Measurements from ENCODE around the gene SYT7. TPM values are rescaled to one million over a fixed set of nuclear protein-coding genes. Genes with fewer than 3 reads are reported as not detected.

SYT7 gene
- total and polyA plus RNA-seq, 3 donors from 2014 or later: 5.9 to 9.0 (median 8.7) TPM

DNA sequence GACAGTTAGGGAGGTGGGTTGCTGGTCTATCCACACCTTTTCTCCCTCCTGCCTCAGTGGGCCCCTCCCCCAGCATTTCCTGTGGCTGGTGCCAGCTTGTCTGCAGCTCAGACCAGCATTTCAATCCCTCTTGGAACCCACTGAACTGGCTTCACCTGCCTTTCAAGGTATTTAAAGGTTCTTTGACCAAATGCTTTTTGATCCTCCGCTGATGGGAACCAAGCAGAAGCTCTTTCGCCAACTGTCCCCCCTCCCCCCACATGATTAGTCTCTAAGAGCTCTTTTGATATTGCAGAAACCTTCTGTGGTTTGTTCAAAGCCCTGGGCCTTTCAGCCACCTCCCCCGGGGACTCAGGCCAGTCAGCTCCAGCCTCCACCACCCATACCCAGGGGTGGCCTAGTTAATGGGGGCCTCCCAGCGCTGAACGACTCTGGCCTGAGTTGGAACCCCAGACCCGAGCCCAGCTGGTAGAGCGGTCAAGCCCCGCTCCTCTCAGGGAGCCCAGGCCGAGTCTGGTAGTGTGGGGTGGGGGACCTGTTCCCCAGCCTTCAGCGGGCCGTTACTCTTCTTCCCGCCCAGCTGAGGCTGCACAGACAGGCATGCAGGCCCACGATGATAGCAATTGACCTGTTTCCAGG lies 6.0 kb upstream of the SYT7 start:
- intact Hi-C loops (cut with DNase I; ENCODE audit: low total_unique reads): no loop called here
- Histone ChIP-seq H3K27me3 (no peaks in the 10 kb centered on the region), H3K9me3 (no peaks in the 10 kb centered on the region), H3K4me1 (peaks cover 17% of the 10 kb centered on the region), H3K27ac (no peak overlapping the region), H3K4me3 (peak overlapping the region; percentile 35 to 63), H3K36me3 (ENCODE audit: low read depth, missing control alignments) (no peaks in the 10 kb centered on the region)
- no peak for DNase-seq
- 48 to 56% methylated on average over 5 to 13 of the region's 13 CpGs for WGBS, 2 donors
- TF ChIP-seq CTCF (IDR thresholded peaks at IDR 0.05) (no peak), POLR2A (IDR thresholded peaks at IDR 0.05) (no peak)

- DNase-seq: no peak
- 65 to 74% methylated on average over 3 of the region's 3 CpGs for WGBS, 2 donors
- no peak overlapping the region for H3K4me3 ChIP-seq
- no peaks in the 10 kb centered on the region for H3K36me3 ChIP-seq (ENCODE audit: low read depth, missing control alignments)
- no peak for TF ChIP-seq CTCF (IDR thresholded peaks at IDR 0.05)
- no peak for TF ChIP-seq POLR2A (IDR thresholded peaks at IDR 0.05)
- H3K9me3 ChIP-seq: no peaks in the 10 kb centered on the region
- H3K27ac ChIP-seq: no peak overlapping the region
- no peaks in the 10 kb centered on the region for H3K27me3 ChIP-seq
- intact Hi-C loops (cut with DNase I; ENCODE audit: low total_unique reads): no loop called here
- peaks cover 23% of the 10 kb centered on the region for H3K4me1 ChIP-seq
Measured at GRCh38 chr11:61585115-61585514, 4.2 kb upstream of the SYT7 start.

GRCh38 chr11:61581931-61582330 lies 1.1 kb upstream of the SYT7 start:
- no peaks in the 10 kb centered on the region for H3K9me3 ChIP-seq
- no peaks in the 10 kb centered on the region for H3K27me3 ChIP-seq
- intact Hi-C loops (cut with DNase I; ENCODE audit: low total_unique reads): no loop called here
- H3K36me3 ChIP-seq (ENCODE audit: low read depth, missing control alignments): no peaks in the 10 kb centered on the region
- TF ChIP-seq POLR2A (IDR thresholded peaks at IDR 0.05): no peak
- no peak for TF ChIP-seq CTCF (IDR thresholded peaks at IDR 0.05)
- peaks cover 9% of the 10 kb centered on the region for H3K4me1 ChIP-seq
- H3K4me3 ChIP-seq: no peak overlapping the region
- no peak for DNase-seq
- WGBS, 2 donors: 60 to 68% methylated on average over 2 of the region's 2 CpGs
- no peak overlapping the region for H3K27ac ChIP-seq

DNA sequence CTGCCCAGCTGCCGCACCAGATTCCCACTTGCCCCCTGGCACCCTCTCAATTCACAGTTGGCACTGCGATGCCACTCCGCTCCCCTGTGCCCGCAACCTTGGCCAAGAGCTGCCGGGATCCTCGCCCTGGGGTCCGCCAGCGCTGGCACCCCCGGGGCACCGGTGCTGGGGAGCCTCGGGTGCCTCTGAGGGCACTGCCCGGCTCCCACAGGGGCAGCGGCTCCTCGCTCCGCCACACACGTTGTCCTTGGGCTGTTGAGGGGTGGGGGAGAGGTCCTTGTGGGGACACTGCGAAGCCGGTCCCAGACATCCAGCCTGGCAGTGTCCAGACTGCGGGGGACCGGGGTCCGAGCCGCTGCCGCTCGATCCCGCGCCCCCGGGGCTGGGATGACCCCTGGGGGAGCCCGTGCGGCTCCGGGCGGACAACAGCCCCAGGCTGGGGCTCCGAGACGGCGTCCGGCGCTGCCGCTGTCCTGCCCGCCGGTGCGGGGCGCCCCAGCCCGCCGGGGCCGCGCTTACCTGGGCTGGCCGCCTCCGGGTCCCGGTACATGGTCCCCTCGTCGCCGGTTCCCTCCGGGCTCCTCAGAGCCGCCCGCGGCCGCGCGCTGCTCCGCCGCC lies 496 bp downstream of the SYT7 start:
- Histone ChIP-seq H3K27ac (no peak overlapping the region), H3K9me3 (no peaks in the 10 kb centered on the region), H3K4me1 (peaks cover 9% of the 10 kb centered on the region), H3K4me3 (peak overlapping the region; percentile 31 to 37), H3K36me3 (ENCODE audit: low read depth, missing control alignments) (no peaks in the 10 kb centered on the region), H3K27me3 (no peaks in the 10 kb centered on the region)
- 6% methylated on average over 34 of the region's 60 CpGs; no CpG with 5 or more reads in 1 of the 2 donors for WGBS, 2 donors
- intact Hi-C loops (cut with DNase I; ENCODE audit: low total_unique reads): no loop called here
- no peak for DNase-seq
- TF ChIP-seq CTCF (IDR thresholded peaks at IDR 0.05) (no peak), POLR2A (IDR thresholded peaks at IDR 0.05) (no peak)

Measured in testis (tissue), 3 donors.